HEK293 (cell line): Measurements from ENCODE around the gene GRAMD4.

Source experiments
- CTCF ChIA-PET: fragments of 350-600 bp; formaldehyde crosslinking; extraction: SDS; loops from one replicate; lab custom pipeline; 2021; ENCODE audit warnings: antibody characterized with exemption; lab: Yijun Ruan, JAX
- POLR2A ChIA-PET: fragments of 300-600 bp; formaldehyde crosslinking; extraction: SDS; loops from one replicate; lab custom pipeline; 2020; ENCODE audit warnings: antibody characterized with exemption, inconsistent platforms; lab: Yijun Ruan, JAX
- H3K27ac ChIP-seq: fragments of 200-500 bp; sonication (Bioruptor generic); 2 replicates; pipeline ENCODE4 v1.5.1; 2014; ENCODE audit warnings: low read depth, low read length, control low read depth, inconsistent platforms; ENCODE audit errors: extremely low read depth
- H3K36me3 ChIP-seq, 2 experiments: fragments of 200-500 bp in 1 of 2; sonication (Bioruptor generic) in 1 of 2; 1 replicate in 1 of 2; 2 replicates in 1 of 2; pipeline ENCODE4 v1.5.1; 2014 to 2017; ENCODE audit warnings: inconsistent platforms in 2 of 2, low read length in 2 of 2; ENCODE audit not compliant: control insufficient read depth in 2 of 2, insufficient read depth in 1 of 2
- H3K4me1 ChIP-seq: fragments of 200-500 bp; sonication (Bioruptor generic); 2 replicates; pipeline ENCODE4 v1.5.1; 2014; ENCODE audit warnings: mild to moderate bottlenecking, low read length, inconsistent platforms; ENCODE audit not compliant: control insufficient read depth, insufficient read depth
- H3K4me3 ChIP-seq: 2 replicates; pipeline ENCODE4 v1.5.1; 2011; ENCODE audit warnings: low read depth, mild to moderate bottlenecking, control low read depth, low read length, moderate library complexity
- H3K9me3 ChIP-seq: fragments of 200-500 bp; sonication (Bioruptor generic); 2 replicates; pipeline ENCODE4 v1.5.1; 2014; ENCODE audit warnings: low read depth, low read length, inconsistent platforms; ENCODE audit not compliant: control insufficient read depth, insufficient read depth
- ATF2 ChIP-seq: fragments of 450-650 bp; formaldehyde crosslinking; IDR thresholded peaks from 2 replicates; pipeline ENCODE4 v1.5.1; 2016; ENCODE audit warnings: missing biosample characterization, missing genetic modification characterization, low read depth
- BCL6B ChIP-seq: fragments of 450-650 bp; formaldehyde crosslinking; IDR thresholded peaks from 2 replicates; pipeline ENCODE4 v1.5.1; 2017; ENCODE audit warnings: missing biosample characterization, missing genetic modification characterization
- CTCF ChIP-seq: fragments of 450-650 bp; formaldehyde crosslinking; IDR thresholded peaks from 2 replicates; pipeline ENCODE4 v1.5.1; 2016; ENCODE audit warnings: missing biosample characterization, missing genetic modification characterization
- EGR2 ChIP-seq: fragments of 450-650 bp; formaldehyde crosslinking; IDR thresholded peaks from 2 replicates; pipeline ENCODE4 v1.5.1; 2016; ENCODE audit warnings: low read depth, missing biosample characterization, missing genetic modification characterization
- HOXD13 ChIP-seq: sonication (generic); formaldehyde crosslinking; IDR thresholded peaks from 2 replicates; pipeline ENCODE4 v1.8.0; 2022; ENCODE audit warnings: missing genetic modification reagents, borderline replicate concordance
- TCF7L2 ChIP-seq: IDR thresholded peaks from 2 replicates; pipeline ENCODE4 v1.6.1; 2011; ENCODE audit warnings: low read depth, mild to moderate bottlenecking, inconsistent platforms, low read length, moderate library complexity, borderline replicate concordance
- ZBTB11 ChIP-seq: fragments of 450-650 bp; formaldehyde crosslinking; conservative IDR thresholded peaks from 2 replicates; pipeline ENCODE4 v1.5.1; 2016; ENCODE audit warnings: low read depth, missing biosample characterization, missing genetic modification characterization
- ZFHX2 ChIP-seq: fragments of 450-650 bp; formaldehyde crosslinking; conservative IDR thresholded peaks from 2 replicates; pipeline ENCODE4 v1.5.1; 2016; ENCODE audit warnings: missing biosample characterization, missing genetic modification characterization
- ZIC2 ChIP-seq: fragments of 450-650 bp; formaldehyde crosslinking; IDR thresholded peaks from 2 replicates; pipeline ENCODE4 v1.5.1; 2016; ENCODE audit warnings: missing biosample characterization, missing genetic modification characterization
- ZNF155 ChIP-seq: fragments of 450-650 bp; formaldehyde crosslinking; IDR thresholded peaks from 2 replicates; pipeline ENCODE4 v1.5.1; 2016; ENCODE audit warnings: missing biosample characterization, missing genetic modification characterization
- ZNF16 ChIP-seq: fragments of 450-650 bp; formaldehyde crosslinking; IDR thresholded peaks from 2 replicates; pipeline ENCODE4 v1.5.1; 2016; ENCODE audit warnings: low read depth, missing biosample characterization, missing genetic modification characterization
- ZNF274 ChIP-seq, 2 experiments: fragments of 200-500 bp in 1 of 2; fragments of 450-650 bp in 1 of 2; sonication (Bioruptor generic) in 1 of 2; formaldehyde crosslinking in 1 of 2; IDR thresholded peaks; 2 replicates each; pipeline versions ENCODE4 v1.5.1 to v1.6.1; 2014 to 2016; ENCODE audit warnings: borderline replicate concordance in 1 of 2, inconsistent platforms in 1 of 2, low read length in 1 of 2, missing biosample characterization in 1 of 2, missing genetic modification characterization in 1 of 2
- ZNF280C ChIP-seq: fragments of 450-650 bp; formaldehyde crosslinking; IDR thresholded peaks from 2 replicates; pipeline ENCODE4 v1.5.1; 2016; ENCODE audit warnings: missing biosample characterization, missing genetic modification characterization
- ZNF426 ChIP-seq: fragments of 450-650 bp; formaldehyde crosslinking; IDR thresholded peaks from 2 replicates; pipeline ENCODE4 v1.5.1; 2017; ENCODE audit warnings: missing biosample characterization, missing genetic modification characterization, mild to moderate bottlenecking, inconsistent platforms, moderate library complexity
- ZNF571 ChIP-seq: fragments of 450-650 bp; formaldehyde crosslinking; IDR thresholded peaks from 2 replicates; pipeline ENCODE4 v1.5.0; 2017; ENCODE audit warnings: missing biosample characterization, missing genetic modification characterization
- ZNF626 ChIP-seq: fragments of 450-650 bp; sonication (Bioruptor Pico); formaldehyde crosslinking; IDR thresholded peaks from 2 replicates; pipeline ENCODE4 v1.5.1; 2018; ENCODE audit warnings: missing biosample characterization, missing genetic modification characterization, inconsistent platforms
- ZNF629 ChIP-seq: fragments of 450-650 bp; formaldehyde crosslinking; IDR thresholded peaks from 2 replicates; pipeline ENCODE4 v1.5.1; 2017; ENCODE audit warnings: missing biosample characterization, missing genetic modification characterization
- ZNF704 ChIP-seq: fragments of 450-650 bp; formaldehyde crosslinking; IDR thresholded peaks from 2 replicates; pipeline ENCODE4 v1.5.1; 2016; ENCODE audit warnings: missing biosample characterization, missing genetic modification characterization

The GRAMD4 gene

GRCh38 chr22:46673662-46674236, 53.6 kb downstream of the GRAMD4 start:
- ChIA-PET POLR2A (no interaction called here), CTCF (no interaction called here)
- Histone ChIP-seq H3K36me3 (peaks cover 0 to 68% of the 10 kb centered on the region in 2 experiments; a peak in 2 of 3 replicates), H3K9me3 (no peaks in the 10 kb centered on the region), H3K27ac (no peak overlapping the region), H3K4me3 (no peak overlapping the region), H3K4me1 (no peaks in the 10 kb centered on the region)
- peak; percentile 98 for TF ChIP-seq ZIC2
- TF ChIP-seq ZNF155 (tag by site-specific recombination): no peak
- no peak for TF ChIP-seq ZBTB11 (tag by site-specific recombination)
- no peak for TF ChIP-seq ZNF16 (tag by site-specific recombination)
- no peak for TF ChIP-seq HOXD13 (CRISPR knock-in tag)
- no peak for TF ChIP-seq ZNF629 (tag by site-specific recombination)
- peak; percentile 77 for TF ChIP-seq ZFHX2 (tag by site-specific recombination)
- TF ChIP-seq ZNF280C (tag by site-specific recombination): no peak
- TF ChIP-seq EGR2 (tag by site-specific recombination): peak; percentile 74
- no peak for TF ChIP-seq ZNF704 (tag by site-specific recombination)
- no peak for TF ChIP-seq ATF2 (tag by site-specific recombination)
- TF ChIP-seq BCL6B (tag by site-specific recombination): no peak
- TF ChIP-seq ZNF571 (tag by site-specific recombination): no peak

- POLR2A ChIA-PET: no interaction called here
- CTCF ChIA-PET: no interaction called here
- TF ChIP-seq TCF7L2: no peak
- no peak for TF ChIP-seq ZNF426 (tag by site-specific recombination)
- no peak for TF ChIP-seq CTCF (tag by site-specific recombination)
- no peak for TF ChIP-seq ZNF626 (tag by site-specific recombination)
- TF ChIP-seq ZNF274 (IDR thresholded peaks at IDR 0.05; ENCODE audit: low read length): no peak
- TF ChIP-seq ZNF274 (tag by site-specific recombination; IDR thresholded peaks at IDR 0.05; ENCODE audit: borderline replicate concordance): no peak
- Histone ChIP-seq H3K36me3 (peaks cover 0 to 63% of the 10 kb centered on the region in 2 experiments; a peak in 2 of 3 replicates), H3K4me1 (no peaks in the 10 kb centered on the region), H3K27ac (no peak overlapping the region), H3K4me3 (no peak overlapping the region), H3K9me3 (no peaks in the 10 kb centered on the region)
Observed at GRCh38 chr22:46674367-46674781, 54.2 kb downstream of the GRAMD4 start.
